LNCAP (cell line): ENCODE results near the gene DTYMK.

Source experiments
- TF ChIP-seq, protein P1 (sequence below): fragments of 450-650 bp; IDR thresholded peaks from 2 replicates; pipeline ENCODE4 v1.5.1; 2017; ENCODE audit warnings: mild to moderate bottlenecking

The DTYMK gene

DNA sequence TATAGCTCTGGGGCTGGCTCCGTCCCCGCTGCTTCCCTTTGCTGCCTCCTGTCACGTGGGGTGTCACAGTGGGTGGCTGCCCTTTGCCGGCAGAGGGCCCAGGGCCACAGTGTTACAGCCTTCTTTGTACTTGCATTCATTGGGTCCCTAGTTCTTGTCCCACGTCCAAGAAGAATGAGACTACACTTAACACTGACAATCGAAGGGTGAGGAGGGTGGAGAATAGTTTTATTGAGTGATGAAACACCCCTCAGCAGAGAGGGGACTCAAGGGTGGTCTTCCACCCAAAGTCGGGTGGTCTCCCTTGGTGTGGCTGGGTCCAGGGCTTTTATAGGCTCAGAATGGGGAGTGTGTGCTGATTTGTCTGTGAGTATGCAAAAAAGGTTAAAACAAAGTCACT, 47.2 kb downstream of the DTYMK start:
- TF ChIP-seq, protein P1, sequence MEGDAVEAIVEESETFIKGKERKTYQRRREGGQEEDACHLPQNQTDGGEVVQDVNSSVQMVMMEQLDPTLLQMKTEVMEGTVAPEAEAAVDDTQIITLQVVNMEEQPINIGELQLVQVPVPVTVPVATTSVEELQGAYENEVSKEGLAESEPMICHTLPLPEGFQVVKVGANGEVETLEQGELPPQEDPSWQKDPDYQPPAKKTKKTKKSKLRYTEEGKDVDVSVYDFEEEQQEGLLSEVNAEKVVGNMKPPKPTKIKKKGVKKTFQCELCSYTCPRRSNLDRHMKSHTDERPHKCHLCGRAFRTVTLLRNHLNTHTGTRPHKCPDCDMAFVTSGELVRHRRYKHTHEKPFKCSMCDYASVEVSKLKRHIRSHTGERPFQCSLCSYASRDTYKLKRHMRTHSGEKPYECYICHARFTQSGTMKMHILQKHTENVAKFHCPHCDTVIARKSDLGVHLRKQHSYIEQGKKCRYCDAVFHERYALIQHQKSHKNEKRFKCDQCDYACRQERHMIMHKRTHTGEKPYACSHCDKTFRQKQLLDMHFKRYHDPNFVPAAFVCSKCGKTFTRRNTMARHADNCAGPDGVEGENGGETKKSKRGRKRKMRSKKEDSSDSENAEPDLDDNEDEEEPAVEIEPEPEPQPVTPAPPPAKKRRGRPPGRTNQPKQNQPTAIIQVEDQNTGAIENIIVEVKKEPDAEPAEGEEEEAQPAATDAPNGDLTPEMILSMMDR: no peak

GRCh38 chr2:241638940-241639339, 47.7 kb downstream of the DTYMK start:
- TF ChIP-seq, protein P1: no peak

- TF ChIP-seq, protein P1: no peak
Measured at GRCh38 chr2:241637795-241638660, 48.6 kb downstream of the DTYMK start.

GRCh38 chr2:241637018-241637794, 49.4 kb downstream of the DTYMK start, which contains the start of the genes ATG4B and THAP4:
Gene ATG4B, plus strand, starts transcription at chr2:241637693. Its CDS starts 22 bp downstream, at chr2:241637715.
Gene THAP4, minus strand, starts transcription at chr2:241637158. Its CDS starts 141 bp downstream, at chr2:241637017.
- TF ChIP-seq, protein P1: no peak

- TF ChIP-seq, protein P1: no peak
Measured at GRCh38 chr2:241636182-241637017, 50.2 kb downstream of the DTYMK start.

DNA sequence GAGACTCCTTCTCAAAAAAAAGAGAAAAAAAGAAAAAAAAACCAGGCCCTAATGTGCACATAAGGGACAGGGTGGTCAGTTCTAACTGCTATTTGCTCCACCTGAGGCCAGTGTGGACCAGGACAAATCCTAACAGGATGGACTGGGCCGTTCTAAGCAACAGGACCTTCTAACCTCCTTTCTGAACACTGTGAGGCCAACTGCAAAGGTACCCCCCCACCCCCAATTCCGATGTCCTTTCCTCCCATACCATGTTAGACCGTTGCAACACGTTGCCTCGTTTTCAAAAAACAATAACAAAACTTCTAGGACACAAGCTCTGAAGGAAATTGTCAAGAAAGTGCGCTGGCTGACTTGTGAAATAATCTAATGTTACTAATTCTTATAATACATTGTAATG, 50.9 kb downstream of the DTYMK start:
- TF ChIP-seq, protein P1: no peak

DNA sequence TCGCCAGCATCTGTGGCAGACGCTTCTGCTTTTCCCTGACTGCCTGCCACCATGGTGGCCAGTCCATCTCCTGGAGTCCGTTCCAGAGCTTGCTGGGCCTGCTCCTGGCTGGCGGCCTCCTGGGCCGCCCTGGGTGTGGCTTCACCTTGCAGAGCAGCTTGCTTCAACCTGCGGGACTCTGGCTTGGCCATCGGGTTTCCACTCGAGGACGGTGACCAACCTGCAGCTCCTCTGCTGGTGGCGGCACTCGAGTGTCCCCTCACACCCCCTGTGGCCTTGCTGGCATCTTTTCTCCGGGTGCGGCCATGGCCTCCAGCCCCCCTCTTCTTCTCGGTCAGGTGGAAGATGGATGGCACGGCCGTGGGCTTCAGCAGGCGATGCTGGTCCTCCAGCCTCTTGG, 53.1 kb downstream of the DTYMK start:
- TF ChIP-seq, protein P1: no peak
